H54 (cell line): ENCODE data around the gene U2SURP.
"Not testable (repeated sequence)": the region's sequence is repeated elsewhere in the genome, so short reads cannot be mapped to it uniquely, and the experiment has no call there.

Experiments used
- DNase-seq: peaks from one replicate; pipeline ENCODE4 v3.0.0; 2011; ENCODE audit warnings: low spot score, mixed read lengths; ENCODE audit not compliant: insufficient read length
- FAIRE-seq: peaks from 3 replicates; lab custom pipeline; 2011; peaks lifted over from hg19 to GRCh38; lab: Jason Lieb, UNC
- POLR2A ChIP-seq: IDR thresholded peaks from 2 replicates; pipeline ENCODE4 v1.6.1; 2011; ENCODE audit warnings: low read depth, mild to moderate bottlenecking, low read length

U2SURP gene

GRCh38 chr3:143011705-143012104 lies 10.3 kb downstream of the U2SURP start:
- FAIRE-seq (peak; percentile 27), DNase-seq (no peak)
- TF ChIP-seq POLR2A, result no peak

DNA sequence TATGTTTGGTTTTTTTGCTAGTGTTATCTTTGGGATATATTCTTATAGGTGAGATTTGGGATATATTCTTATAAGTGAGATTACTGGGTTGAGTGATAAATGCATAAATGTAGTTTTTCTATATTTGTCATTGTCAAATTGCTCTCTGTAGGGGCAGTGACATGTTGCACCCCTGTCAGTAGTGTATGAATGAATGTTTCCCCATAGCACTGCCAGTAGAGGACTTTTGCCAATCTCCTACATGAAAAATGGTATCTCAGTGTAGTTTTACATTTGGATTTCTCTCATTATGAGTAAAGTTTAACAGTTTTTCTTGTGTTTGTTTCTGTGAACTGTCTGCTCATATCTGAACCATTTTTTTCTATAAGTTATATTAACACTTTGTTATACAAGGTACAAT lies 13.6 kb downstream of the U2SURP start:
- TF ChIP-seq POLR2A, result no peak
- FAIRE-seq, result no peak
- DNase-seq, result no peak

- no peak for TF ChIP-seq POLR2A
- FAIRE-seq (peak; percentile 27), DNase-seq (no peak)
Measured at GRCh38 chr3:143016321-143016972, 15.1 kb downstream of the U2SURP start.

GRCh38 chr3:143024351-143024960 lies 23.1 kb downstream of the U2SURP start:
- no peak for DNase-seq
- TF ChIP-seq POLR2A, result no peak
- no peak for FAIRE-seq

DNA sequence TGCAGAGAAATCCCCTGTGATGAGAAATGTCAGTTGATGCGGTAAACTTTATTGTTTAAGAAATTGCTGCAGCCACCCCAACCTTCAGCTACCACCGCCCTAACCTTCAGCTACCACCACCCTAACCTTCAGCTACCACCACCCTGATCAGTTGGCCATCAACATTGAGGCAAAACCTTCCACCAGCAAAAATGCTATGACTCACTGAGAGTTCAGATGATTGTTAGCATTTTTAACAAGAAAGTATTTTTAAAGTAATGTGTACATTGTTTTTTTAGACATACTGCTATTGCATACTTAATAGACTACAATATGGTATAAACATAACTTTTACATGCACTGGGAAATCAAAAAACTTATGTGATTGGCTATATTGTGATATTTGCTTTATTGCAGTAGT lies 30.0 kb downstream of the U2SURP start:
- DNase-seq (no peak), FAIRE-seq (no peak)
- no peak for TF ChIP-seq POLR2A

DNA sequence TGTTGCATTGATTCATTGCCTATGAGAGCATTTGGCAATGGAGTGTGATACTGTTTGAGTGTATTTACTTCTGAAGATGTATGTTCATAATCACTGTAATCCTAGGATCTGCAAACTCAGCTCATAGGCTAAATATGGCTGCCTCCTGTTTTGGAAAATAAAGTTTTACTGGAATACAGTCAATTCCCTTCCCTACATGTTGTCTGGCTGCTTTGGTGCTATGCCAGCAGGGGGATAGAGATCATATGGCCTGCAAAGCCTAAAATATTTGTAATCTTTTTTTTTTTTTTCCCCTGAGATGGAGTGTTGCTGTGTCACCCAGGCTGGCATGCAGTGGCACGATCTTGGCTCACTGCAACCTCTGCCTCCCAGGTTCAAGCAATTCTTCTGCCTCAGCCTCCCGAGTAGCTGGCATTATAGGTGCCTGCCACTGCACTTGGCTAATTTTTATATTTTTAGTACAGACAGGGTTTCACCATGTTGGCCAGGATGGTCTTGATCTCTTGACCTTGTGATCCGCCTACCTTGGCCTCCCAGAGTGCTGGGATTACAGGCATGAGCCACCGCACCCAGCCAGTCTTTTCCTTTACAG lies 30.5 kb downstream of the U2SURP start:
- not testable (repeated sequence) for FAIRE-seq, DNase-seq

DNA sequence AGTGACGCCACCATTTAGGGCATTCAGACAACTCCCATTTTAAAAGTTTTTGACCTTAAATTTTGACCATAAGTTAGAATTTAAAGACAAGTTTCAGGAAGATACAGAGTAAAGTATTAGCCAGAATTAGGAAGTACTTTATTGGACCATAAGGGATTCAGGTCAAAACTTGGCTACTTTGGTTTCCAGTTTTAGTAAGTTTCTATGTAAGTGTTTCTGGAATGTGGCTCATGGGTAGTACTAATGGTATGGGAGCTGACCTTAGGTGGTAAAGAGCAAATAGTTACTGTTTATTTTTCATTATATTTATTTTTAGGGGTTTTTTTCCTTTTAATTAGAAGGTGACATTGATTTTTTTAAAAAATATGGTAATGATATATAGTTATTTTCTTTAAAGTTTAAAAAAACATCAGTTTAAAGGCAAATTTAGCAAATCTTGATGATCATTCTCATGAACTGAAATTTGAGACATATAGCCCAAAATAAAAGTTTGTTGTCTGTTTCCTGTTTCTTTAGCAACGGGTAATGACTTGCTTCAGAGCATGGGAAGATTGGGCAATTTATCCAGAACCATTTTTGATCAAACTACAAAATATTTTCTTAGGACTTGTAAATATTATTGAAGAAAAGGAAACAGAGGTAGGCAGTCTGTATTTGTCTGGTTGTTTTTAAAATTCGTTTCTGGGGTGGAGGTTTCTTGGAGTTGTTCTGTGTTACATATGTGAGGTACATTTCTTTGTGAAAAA lies 34.3 kb downstream of the U2SURP start:
- no peak for DNase-seq
- TF ChIP-seq POLR2A, result no peak
- FAIRE-seq, result no peak

DNA sequence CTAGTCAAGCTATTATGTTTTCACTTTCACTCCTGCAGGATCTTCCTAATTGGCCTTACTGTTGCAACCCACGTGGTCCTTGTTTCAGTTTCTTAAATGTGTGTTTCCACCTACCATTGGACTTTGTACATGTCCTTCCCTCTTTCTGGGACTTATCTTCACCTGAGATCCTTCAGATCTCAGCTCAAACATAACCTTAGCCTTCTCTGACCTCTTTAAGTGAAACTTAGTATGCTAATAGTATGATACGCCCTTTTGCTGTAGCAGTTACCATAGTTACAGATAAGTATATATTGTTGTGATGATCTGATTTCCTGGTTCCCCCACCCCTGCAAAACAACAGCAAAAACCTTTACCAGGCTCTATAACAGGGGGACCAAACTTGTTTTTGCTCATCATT lies 35.2 kb downstream of the U2SURP start:
- TF ChIP-seq POLR2A, result no peak
- FAIRE-seq (no peak), DNase-seq (no peak)

- DNase-seq (no peak), FAIRE-seq (no peak)
- TF ChIP-seq POLR2A, result no peak
Measured at GRCh38 chr3:143037867-143038266, 36.5 kb downstream of the U2SURP start.

DNA sequence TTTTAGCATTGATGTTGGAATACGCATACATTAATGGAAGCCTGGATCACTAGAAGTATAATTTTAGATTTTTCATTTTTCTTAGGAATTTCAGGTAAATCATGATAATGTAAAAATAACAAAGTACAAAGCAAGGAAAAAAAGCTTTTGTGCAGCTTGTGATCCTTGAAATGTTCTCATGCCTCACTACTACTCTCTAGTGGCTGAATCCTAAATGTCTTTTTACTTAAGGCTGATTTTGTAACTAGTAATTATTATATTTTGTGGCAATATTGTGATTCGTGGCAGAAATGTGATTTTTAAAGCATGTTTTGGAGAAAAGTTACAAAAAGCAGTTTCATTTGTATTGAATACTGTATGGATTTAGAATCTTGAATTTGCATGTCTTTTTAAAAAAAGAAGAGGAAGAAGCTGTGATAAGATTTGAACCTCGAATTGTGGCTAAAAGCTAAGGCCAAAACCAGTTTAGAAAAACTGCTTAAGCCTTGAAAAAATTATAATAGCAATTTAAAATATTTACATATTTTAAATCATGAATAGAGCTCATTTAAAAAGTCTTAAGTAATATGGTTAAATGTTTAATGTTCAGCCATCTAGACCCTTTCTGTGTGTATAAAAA lies 39.0 kb downstream of the U2SURP start:
- FAIRE-seq (no peak), DNase-seq (no peak)
- TF ChIP-seq POLR2A, result no peak

- no peak for TF ChIP-seq POLR2A
- FAIRE-seq, result no peak
- no peak for DNase-seq
Measured at GRCh38 chr3:143041903-143042302, 40.5 kb downstream of the U2SURP start.

GRCh38 chr3:143045639-143046038 lies 44.3 kb downstream of the U2SURP start:
- no peak for DNase-seq
- FAIRE-seq, result no peak
- TF ChIP-seq POLR2A, result no peak

DNA sequence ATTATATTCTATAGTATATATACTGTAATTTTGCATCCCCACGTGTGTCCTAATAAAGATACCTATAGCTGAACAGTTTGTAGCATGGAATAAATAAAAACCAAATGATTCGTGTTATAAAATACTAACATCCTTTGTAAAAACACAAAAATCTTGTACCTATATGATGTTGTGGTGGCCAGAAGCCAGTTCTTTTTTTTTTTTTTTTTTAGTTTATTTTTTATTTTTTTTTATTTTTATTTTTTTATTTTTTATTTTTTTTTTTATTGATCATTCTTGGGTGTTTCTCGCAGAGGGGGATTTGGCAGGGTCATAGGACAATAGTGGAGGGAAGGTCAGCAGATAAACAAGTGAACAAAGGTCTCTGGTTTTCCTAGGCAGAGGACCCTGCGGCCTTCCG lies 44.7 kb downstream of the U2SURP start:
- DNase-seq, FAIRE-seq: not testable (repeated sequence)

DNA sequence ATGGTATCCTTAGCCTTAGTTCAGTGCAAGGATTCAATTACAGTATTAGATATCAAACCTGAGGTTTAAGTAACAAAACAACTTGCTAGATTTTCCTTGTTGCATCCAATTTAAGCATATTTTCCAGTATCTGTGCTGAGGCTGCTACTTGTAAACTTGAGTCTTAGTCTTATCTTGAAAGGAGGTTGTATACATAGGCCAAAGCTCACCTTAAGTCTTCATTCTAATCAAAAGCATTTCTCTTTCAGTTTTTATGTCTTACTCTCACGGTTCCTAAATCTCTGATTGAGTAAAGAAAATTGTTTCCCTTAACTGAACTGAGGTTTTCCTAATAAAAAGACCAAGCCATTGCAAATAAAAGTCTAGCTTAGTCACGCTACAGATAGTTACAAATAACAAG lies 52.6 kb downstream of the U2SURP start:
- TF ChIP-seq POLR2A, result no peak
- DNase-seq (no peak), FAIRE-seq (no peak)

GRCh38 chr3:143056372-143056771 lies 55.0 kb downstream of the U2SURP start:
- FAIRE-seq (no peak), DNase-seq (no peak)
- TF ChIP-seq POLR2A, result no peak
